ENCODE data around the gene KLHL29.

DNA sequence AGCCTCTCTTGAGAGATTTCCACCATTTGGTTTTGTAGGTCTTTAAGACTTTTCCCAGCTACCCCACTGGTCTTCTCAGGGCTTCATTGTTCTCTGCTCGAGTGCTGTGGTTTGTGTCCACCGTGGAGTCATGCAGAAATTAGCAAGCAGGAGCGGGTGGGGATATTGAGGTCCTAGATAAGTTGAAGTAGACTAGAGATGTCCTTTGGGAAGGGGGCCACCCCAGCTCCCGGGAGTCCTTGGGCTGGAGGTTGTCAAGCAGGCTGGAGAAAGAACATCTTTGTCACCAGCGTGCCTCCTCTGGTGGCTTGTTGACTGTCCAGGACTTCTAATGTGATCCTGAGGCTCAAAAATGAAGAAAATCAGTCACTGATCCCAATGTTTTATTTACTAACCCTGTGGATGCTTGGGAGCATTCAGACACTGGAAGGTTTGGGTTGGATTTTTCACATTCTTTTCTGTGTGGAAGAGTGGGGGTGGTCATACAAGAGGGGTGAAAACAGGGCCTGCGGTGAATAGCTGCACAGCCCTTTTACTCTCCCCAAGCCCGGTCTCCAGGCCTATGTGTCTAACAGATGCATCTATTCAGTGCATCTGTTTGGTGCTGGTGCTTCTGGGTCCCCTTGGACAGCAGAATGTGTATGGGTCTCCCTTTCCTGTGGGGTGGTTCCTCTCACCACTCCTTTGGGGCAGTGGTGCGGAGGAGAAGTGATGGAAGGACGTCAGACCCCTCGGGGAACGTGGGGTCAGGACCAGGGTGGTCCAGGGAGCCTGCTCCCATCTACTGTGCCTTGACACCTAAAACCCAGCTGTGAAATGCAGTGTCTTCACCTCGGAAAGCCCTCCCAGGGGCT lies 208.1 kb downstream of the KLHL29 start:
- TF ChIP-seq EZH2phosphoT487 (IDR thresholded peaks at IDR 0.05; ENCODE audit: insufficient read depth, low read depth) (no peak), EZH2 (IDR thresholded peaks at IDR 0.05; ENCODE audit: insufficient read depth, poor library complexity, severe bottlenecking) (no peak)

All from GM23248 (cell line).